Amniotic stem cell (primary cell): ENCODE data around the gene TNNC2.
"Not testable (repeated sequence)": the region's sequence is repeated elsewhere in the genome, so short reads cannot be mapped to it uniquely, and the experiment has no call there.

Source experiments
- DNase-seq: peaks from one replicate; lab custom pipeline; 2025; lab: John Stamatoyannopoulos, UW

Gene TNNC2

DNA sequence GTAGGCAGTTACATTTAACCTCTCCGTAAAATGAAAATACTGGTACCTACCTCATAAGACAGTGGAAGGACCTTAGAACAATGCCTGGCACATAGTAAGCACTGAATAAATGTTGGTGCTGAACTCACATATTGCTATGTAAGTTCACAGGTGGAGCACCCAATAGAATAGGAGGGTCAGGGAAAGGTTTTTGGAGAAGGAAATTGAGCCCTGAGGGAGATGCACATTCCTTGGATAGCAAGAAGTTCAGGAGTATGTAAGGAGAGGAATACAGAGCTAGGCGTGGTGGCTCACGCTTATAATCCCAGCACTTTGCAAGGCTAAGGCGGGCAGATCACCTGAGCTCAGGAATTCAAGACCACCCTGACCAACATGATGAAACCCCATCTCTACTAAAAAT is 7.6 kb downstream of the TNNC2 start:
- no peak for DNase-seq

DNA sequence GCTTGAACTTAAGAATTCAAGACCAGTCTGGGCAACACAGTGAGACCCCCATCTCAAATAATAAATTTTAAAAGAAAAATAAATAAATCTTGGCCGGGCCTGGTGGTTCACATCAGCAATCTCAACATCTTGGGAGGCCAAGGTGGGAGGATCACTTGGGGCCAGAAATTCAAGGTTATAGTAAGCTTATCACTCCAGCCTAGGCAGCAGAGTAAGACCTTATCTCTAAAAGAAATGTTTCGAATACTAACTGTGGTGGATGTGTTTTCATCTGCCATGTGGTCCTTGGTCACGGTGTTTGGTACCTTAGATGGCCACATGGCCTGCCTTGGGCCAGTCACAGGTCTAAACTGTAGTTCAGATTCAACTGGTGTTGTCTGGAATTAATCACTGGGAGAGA is 8.9 kb downstream of the TNNC2 start:
- no peak for DNase-seq

DNA sequence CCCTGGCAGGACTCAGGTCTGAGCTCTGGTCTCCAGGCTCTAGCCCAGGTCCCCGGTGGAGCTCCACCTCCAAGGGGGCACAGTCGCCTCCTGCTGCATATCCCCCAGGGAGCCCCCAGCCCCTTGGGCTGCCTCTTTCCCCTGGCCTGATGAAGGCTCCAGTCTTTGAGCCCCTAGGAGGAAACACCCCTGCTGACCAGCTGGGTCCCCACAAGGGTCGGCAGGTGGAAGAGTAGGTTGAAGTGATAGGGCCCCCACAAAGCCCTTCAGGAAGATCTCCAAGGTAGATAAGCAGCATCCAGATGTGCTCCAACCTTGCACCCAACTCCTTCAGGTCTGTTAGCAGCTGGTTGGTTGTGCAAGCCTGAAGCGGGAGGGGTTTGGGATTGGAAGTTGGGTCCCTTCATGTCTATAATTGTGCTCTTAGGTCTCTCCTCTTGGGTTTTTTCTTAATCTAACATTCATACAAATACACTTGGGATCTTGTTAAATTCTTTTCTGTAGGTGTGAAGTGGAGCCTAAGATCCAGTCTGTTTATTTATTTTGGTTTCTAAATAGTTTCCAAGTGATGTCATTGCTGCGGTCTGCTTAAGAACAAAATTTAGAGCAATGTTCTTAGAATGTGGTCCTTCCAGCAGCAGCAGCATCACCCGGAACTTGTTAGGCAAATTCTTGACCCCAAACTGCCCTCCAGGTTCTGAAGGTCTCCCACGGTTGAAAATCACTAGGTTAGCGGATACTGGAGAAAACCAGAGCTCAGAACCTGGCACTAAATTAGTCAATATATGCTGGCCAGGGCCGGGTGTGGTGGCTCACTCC is 9.5 kb downstream of the TNNC2 start:
- DNase-seq, result no peak

DNA sequence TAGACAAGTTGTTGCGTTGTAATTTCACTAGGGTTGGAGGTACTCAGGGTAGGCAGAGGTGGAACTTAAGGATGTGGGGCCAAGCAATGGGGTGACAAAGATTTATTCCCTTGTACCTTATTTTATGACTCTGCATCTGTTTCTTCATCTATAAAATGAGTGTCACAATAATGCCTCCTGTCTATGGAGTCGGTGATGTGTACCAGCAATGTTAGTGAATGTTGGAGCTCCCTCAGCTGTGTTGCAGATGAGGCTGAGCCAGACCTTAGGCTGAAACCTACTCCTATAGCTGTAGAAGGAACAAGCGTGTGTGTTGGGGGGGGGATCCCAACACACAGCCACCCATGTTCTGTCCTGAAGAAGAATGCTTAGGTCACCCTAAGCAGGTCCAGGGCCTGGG is 10.2 kb downstream of the TNNC2 start:
- DNase-seq, result no peak

DNA sequence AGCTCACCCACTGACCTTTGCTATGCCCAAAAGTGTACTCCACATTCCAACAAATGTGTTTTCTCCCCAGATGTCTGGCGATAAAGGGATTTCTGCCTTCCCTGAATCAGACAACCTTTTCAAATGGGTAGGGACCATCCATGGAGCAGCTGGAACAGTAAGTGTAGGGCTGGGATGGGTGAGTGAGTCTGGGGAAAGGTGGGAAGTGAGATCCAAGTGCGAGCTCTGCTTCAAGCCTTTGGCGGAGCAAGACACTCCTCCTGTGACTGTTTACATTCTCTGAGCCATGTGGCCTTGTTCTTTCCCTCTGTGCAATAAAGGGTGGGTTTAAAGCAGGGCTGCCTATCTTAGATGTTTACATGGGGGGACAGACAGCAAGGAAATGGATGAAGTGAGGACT is 12.8 kb downstream of the TNNC2 start:
- no peak for DNase-seq

DNA sequence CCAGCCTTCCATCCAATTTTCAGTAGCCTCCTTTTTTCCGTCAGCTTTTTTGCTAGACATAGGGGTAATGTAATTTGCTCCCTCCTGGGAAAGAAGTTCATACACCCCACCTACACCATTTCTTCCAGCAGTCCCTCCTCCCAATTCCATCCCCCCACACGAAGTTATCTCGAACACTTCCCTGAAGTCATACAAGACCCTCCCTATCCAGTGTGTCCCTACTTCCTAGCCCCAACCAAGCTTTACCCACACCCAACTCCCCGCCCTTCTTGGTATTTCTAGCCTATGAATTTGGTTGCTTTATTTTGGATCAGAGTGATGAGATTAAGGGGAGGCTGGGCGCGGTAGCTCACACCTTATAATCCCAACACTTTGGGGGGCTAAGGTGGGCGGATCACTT is 13.6 kb downstream of the TNNC2 start:
- no peak for DNase-seq

DNA sequence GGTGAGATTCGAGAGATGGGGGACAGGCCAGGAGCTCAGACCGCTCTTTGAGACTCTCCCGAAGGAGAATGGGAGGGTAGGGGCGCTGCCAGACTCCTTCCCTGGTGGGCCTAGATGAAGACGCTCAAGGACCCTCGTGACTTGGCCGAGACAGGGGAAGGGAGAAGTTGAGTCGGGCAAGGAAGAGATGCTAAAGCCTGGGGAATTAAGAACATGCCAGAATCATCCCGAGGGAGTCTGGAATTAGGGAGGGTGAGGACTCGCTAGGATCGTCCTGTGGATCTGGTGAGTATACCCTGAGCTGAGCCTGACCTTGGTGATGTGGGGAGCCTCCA is 14.1 kb downstream of the TNNC2 start:
- DNase-seq, result no peak

DNA sequence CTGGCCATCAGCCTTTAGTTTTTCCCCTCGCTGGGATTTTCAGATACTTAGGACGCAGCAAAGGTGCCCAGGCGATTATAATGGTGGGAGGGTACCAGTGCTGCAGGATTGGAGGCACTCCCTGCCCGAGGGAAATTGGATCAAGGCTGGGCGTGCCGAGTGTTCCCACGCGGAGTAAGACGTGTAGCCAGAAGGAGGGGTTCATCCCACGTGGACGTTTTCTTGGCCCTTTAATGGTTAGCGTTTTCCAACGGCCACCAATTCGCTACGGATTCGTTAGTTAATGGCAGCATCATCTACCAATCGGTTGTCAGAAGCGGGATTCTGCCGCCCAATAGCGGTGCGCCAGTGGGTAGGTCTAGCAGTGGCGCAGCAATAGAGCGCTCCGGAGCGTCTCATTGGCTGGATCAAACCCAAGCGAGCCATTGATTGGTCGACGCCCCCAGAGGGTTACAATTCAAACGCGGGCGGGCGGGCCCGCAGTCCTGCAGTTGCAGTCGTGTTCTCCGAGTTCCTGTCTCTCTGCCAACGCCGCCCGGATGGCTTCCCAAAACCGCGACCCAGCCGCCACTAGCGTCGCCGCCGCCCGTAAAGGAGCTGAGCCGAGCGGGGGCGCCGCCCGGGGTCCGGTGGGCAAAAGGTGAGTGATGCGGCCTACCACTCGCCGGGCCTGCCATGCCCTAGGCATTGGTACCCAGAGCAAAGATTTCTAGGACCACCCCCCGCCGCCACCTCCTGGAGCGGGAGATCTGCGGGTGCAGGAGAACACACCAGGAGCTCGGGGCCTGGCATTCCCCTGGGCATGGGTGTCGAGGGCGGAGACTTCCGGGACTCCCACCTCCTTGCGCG is 14.7 kb downstream of the TNNC2 start, which contains the start of gene UBE2C:
TSS of gene UBE2C (plus strand) at position 488 of the 849 bp plus-strand sequence. CDS start at position 540, 52 bp downstream.
- DNase-seq, result peak; percentile 100

- no peak for DNase-seq
These were observed 16.7 kb downstream of the TNNC2 start for GRCh38 chr20:45810191-45810970.

DNA sequence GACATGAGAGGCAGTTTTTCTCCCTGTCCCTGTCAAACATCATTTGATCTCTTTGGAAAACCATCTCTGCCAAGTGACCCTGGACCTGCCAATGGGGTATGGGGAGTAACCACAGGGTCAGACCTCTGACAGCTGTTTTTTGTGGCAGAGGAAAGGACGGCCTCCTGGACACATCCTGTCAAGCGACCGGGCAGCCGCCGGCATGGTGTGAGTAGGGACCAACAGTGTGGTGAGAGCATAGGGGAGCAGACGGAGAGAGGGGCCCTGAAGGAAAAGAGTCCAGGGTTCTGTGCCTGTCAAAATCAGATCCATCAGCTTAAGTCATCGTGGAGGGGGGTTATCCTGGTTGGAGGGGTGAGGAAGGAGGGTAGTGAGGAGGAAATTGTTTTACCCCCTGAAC is 25.3 kb downstream of the TNNC2 start:
- DNase-seq, result no peak

DNA sequence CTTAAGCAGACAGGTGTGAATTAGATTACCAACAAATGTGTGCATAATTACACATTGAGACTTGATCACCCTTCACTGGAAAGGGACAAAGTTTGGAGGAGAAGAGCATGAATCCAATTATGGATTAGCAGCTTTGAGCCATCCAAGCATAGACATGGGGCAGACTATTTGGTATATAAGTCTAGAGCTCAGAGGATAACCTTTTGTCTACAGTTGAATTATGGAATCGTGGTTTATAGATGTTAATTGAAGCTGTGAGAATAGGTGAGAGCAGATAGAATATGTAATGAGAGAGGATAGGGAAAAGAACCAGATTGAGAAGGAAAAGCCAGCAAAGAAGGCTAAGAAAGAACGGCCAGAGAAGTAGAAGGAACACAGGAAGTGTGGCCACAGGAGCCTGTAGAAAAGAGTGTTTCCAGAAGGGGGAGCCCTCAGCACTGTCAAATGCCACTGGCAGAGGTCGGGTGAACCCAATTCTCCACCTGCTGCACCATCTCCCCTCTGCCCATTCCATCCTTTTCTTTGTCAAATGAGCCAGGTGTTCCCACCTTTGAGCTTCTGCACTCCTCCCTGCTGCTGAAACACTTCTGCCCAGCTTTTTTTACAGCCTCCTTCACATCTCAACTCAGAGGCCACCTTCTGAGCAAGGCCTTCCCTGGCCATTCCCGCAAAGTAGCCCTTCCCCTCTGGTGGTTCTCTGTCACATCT is 28.0 kb downstream of the TNNC2 start:
- DNase-seq, result no peak

DNA sequence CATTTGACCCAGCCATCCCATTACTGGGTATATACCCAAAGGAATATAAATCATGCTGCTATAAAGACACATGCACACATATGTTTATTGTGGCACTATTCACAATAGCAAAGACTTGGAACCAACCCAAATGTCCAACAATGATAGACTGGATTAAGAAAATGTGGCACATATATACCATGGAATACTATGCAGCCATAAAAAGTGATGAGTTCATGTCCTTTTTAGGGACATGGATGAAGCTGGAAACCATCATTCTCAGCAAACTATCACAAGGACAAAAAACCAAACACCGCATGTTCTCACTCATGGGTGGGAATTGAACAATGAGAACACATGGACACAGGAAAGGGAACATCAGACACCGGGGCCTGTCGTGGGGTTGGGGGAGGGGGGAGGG is 29.2 kb downstream of the TNNC2 start:
- not testable (repeated sequence) for DNase-seq

GRCh38 chr20:45797510-45797909 is 29.6 kb downstream of the TNNC2 start:
- not testable (repeated sequence) for DNase-seq

- DNase-seq, result no peak
These were observed 30.6 kb downstream of the TNNC2 start for GRCh38 chr20:45796337-45797065.

DNA sequence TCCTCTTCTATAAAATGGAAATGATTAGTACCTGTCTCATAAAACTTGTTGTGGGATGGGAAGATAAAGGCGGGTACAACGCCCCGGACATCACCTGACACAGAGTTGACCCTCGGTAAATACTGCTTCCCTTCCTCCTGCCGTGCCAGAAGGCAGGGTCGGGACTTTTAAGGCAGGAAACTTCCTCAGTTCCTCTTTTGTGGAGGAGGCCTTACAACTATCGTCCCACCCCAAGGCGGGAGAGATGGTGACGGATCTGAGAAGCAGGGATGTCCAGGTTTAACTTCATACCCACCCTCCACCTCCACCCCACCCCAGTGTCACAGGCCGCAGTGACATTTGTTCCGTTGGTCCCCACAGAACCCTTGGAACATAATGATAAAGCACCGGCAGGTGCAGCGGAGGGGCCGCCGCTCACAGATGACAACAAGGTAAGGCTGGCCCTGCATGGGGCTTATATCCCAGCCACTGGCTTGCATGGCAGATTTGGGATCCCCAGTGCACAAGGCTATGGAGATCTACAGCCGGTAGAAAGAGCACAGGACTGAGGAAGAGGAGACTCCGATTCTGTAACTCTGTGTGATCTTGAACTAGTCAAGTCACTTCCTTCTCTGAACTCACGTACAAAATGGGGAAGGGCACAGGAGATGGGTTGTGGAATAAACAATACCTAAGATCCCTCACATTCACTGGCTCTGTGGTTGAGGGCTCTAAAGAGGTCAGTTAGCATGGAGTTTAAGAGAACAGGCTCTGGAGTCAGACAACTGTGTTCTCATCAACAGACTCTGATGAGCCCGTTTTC is 34.6 kb downstream of the TNNC2 start:
- DNase-seq, result no peak

- no peak for DNase-seq
These were observed 38.8 kb downstream of the TNNC2 start for GRCh38 chr20:45788351-45788750.

DNA sequence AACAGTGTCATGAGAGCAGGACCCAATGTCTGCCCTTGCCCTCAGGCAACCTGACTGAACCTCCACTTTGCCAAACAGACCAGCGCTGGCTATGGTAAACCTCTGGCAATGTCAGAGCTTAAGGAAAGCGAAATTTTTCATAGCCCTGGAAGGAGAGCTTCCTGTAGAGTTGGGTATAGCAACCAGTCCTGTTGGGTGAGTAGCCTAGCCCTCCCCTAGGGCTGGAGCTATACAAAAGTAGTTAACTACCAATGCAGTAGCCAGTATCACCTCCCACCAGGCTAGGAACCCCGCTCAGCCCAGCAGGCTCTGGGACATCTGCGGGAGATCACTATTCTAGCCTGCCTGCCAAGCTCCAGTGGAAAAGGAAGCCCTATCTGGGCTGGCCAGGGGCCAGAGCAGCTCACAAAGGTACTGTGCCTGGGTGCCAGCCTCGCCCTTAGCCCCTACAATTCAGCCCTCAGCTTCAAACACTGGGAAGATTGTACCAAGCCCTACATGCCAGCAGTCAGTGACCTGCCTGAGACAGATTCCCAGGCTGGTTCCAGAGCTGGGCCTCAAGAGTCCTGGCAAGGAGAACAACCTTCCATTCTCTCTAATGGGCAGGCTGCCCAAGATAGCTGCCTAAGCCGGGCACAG is 43.3 kb downstream of the TNNC2 start:
- DNase-seq, result no peak

- no peak for DNase-seq
These were observed 44.2 kb downstream of the TNNC2 start for GRCh38 chr20:45782890-45783289.

DNA sequence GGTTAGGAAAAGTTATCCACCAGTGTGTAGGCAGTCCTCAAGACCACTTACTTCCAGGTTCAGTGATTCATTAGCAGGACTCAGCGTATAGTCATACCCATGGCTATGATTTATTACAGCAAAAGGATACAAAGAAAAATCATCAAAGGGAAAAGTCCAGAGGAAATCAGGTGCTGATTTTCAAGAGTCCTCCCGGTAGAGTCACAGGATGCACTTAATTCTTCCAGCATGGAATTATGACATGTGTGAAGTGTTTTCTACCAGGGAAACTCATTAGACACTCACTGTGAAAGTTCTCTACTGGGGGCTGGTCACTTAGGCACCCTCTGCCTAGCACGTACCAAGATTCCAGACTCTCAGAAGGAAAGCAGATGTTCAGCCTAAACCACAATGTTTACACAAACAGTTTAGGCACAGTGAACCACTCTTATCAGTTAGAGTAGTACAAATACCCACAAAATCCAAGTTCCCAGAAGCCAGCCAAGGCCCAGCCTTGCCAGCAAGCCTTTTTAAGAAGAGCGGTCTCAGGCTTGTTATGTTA is 45.7 kb downstream of the TNNC2 start:
- peak; percentile 39 for DNase-seq

DNA sequence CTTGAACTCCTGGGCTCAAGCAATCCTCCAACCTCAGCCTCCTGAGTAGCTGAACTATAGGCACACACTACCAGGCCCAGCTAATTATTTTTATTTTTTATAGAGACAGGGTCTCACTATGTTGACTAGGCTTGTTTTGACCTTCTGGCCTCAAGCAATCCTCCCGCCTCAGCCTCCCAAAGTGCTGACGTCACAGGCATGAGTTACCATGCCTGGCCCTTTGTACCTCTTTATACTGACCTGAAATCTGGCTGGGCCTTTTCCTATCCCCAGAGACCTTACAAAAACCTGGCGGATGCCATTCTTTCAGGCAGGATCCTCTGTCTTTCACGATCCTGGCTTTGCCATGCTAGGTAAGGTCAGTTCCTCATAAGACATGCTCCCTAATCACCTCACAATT is 47.0 kb downstream of the TNNC2 start:
- no peak for DNase-seq
